HG03095 (cell line): Measurements from ENCODE around the gene NFIC.
"Not testable (repeated sequence)": the region's sequence is repeated elsewhere in the genome, so short reads cannot be mapped to it uniquely, and the experiment has no call there.

Experiments
- ATAC-seq: cut with Tn5 transposase; IDR thresholded peaks from one replicate; pipeline ENCODE4 v1.9.1; 2021; ENCODE audit warnings: moderate library complexity; ENCODE audit not compliant: unreplicated experiment

Gene NFIC

GRCh38 chr19:3396881-3397265 is 30.5 kb downstream of the NFIC start:
- ATAC-seq, result no peak

GRCh38 chr19:3397266-3398022 is 31.1 kb downstream of the NFIC start:
- ATAC-seq, result no peak

GRCh38 chr19:3398114-3398899 is 31.9 kb downstream of the NFIC start:
- ATAC-seq, result no peak

- no peak for ATAC-seq
Observed at GRCh38 chr19:3398900-3399278, 32.5 kb downstream of the NFIC start.

- ATAC-seq, result not testable (repeated sequence)
Observed at GRCh38 chr19:3399311-3399710, 32.9 kb downstream of the NFIC start.

- no peak for ATAC-seq
Observed at GRCh38 chr19:3401004-3401768, 34.8 kb downstream of the NFIC start.

- no peak for ATAC-seq
Observed at GRCh38 chr19:3402631-3403443, 36.5 kb downstream of the NFIC start.

GRCh38 chr19:3403489-3404323 is 37.3 kb downstream of the NFIC start:
- no peak for ATAC-seq

GRCh38 chr19:3404324-3405260 is 38.2 kb downstream of the NFIC start:
- no peak for ATAC-seq

- ATAC-seq, result no peak
Observed at GRCh38 chr19:3405261-3405653, 38.9 kb downstream of the NFIC start.

- no peak for ATAC-seq
Observed at GRCh38 chr19:3406571-3407111, 40.3 kb downstream of the NFIC start.

GRCh38 chr19:3407556-3408516 is 41.5 kb downstream of the NFIC start:
- ATAC-seq, result no peak

GRCh38 chr19:3408996-3409345 is 42.6 kb downstream of the NFIC start:
- no peak for ATAC-seq

- no peak for ATAC-seq
Observed at GRCh38 chr19:3409346-3410064, 43.1 kb downstream of the NFIC start.

GRCh38 chr19:3411636-3412035 is 45.3 kb downstream of the NFIC start:
- no peak for ATAC-seq

GRCh38 chr19:3412066-3412465 is 45.7 kb downstream of the NFIC start:
- no peak for ATAC-seq

GRCh38 chr19:3413796-3414327 is 47.5 kb downstream of the NFIC start:
- ATAC-seq, result no peak
